NCI-H2196 (cell line): Measurements from ENCODE around the gene AIMP1.

ENCODE experiments used
- DNase-seq: peaks from one replicate; lab custom pipeline; 2025; ENCODE audit not compliant: unreplicated experiment; lab: John Stamatoyannopoulos, UW

Gene AIMP1

DNA sequence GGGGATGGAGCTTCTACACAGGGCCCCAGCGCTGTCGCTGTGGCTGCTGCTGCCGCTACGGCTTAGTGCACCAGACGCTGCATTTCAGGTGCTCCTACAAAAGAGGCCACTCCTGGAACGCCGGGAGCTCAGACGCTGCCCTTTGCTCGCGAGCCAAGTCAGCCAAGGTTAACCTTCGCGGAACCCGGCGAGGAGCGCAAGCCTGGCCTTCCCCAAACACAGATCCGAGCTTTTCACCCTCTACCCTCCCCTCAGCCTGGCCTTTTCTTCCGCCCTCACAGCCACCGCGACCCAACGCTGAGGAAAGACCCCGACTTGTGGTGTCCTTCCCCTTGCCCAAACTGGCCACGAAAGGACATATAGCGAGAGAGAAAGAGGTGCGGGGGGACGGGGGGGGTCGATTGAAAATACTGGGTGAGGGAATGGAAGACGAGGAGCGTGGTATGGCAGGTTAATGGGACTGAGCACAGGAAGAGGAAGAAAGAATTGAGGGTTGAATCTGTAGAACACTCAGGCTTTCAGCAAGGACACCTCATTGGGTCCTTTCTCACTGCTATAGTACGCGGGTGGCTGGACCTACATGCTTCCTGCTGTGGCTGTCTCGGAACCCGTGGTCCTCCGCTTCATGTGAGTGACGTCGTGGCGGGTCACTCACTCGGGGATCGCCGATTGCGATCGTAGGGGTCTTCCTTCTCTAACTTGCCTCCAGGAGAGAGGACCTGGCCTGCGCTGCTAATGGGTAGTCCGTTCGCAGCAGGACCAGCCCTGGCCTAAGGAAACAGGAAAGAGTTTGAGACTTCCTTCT is at the start of gene AIMP1, which contains the start of gene TBCK:
Gene AIMP1, plus strand, starts transcription at position 583 of the 805 bp plus-strand sequence. CDS start 8,460 bp downstream, outside the sequence.
Gene TBCK, minus strand, starts transcription at position 242 of the 805 bp plus-strand sequence. CDS start 7,249 bp downstream, outside the sequence.
- DNase-seq: peak; percentile 71

DNA sequence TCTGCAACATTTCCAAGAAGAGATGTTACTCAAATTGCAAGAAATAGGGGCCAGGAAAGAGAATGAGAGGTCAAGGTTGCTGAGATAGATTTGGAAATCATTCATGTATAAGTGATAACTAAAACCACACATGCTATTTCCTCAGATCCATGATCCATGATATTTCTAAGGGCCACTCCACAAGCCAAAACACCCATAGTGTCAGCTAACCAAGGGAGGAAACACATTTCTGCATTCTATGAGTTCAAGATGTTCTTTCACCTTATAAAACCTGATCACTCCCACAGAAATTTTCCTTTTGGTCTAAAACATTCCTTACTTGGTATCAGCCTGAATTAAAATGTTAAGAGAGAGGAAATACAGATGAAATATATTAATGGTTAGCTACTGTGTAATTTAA is 47.6 kb upstream of the AIMP1 start:
- no peak for DNase-seq

DNA sequence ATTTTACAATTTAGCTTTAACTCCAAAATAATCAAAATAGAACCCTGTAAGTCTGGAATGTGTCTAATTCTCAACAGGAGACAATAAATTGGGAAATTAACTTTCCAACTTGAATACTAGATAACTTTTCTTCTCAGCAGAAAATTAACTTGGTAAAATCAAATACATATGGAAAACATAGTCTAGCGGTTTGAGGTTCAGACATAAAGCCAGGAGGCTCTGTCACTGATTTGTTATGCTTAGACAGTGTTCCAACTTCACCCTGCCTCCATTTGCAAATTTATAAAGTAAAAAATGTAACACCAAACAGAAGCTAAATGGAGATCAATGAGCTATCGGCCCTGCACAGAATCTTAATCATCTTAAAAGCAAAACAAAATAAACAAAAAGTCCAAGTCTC is 46.6 kb upstream of the AIMP1 start:
- DNase-seq: no peak

DNA sequence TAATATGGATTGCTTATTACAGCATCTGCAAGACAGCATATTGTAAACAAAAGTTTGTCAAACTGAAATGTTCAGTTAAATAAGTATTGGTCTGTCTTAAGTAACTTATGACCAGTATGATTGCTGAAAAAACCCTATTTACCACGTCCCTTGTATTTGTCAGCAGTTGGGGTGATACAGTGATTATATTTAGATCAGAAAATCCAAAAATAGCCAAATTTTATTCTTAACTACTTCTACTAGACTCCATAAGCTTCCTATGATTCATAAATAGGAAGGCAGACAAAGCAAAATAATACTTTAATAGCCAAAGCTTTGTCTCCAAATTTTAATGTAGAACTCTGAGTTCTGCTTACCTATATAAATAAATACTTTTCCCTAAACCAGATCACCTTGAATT is 45.6 kb upstream of the AIMP1 start:
- no peak for DNase-seq

GRCh38 chr4:106273831-106274230 is 42.5 kb upstream of the AIMP1 start:
- DNase-seq: no peak

GRCh38 chr4:106277140-106277675 is 39.1 kb upstream of the AIMP1 start:
- no peak for DNase-seq

DNA sequence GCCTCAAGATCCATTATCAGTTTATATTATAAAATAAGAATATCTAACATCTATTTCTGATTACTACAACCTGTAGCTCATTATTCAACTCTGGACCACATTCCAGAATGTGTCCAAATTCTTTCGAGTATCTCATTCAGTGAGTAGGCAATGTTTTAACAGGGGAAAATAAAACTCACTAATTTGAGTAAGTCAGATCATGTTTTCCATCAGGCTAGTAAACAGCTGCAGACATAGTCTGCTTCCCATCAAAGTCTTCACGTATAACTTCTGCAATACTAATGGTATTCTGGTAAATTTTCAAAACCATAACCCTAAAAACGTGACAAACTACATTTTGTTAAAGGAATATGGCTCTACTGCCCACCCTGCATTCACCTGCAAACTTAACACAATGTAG is 32.1 kb upstream of the AIMP1 start:
- DNase-seq: no peak

DNA sequence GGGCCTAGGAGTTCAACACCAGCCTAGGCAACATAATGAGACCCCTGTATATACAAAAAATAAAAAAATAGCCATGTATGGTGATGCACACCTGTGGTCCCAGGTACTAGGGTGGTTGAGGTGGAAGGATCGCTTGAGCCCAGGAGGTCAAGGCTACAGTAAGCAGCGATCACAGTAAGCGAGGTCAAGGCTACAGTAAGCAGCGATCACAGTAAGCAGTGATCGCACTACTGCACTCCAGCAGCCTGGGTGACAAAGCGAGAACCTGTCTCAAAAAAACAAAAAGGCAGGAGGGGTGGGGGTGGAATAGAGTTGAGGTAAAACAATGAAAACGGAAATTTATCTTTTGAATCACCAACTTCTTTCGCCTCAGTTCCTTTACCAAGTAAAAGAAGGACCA is 29.7 kb upstream of the AIMP1 start:
- DNase-seq: no peak

- peak; percentile 6 for DNase-seq
Measured at GRCh38 chr4:106287353-106287969, 28.9 kb upstream of the AIMP1 start.

DNA sequence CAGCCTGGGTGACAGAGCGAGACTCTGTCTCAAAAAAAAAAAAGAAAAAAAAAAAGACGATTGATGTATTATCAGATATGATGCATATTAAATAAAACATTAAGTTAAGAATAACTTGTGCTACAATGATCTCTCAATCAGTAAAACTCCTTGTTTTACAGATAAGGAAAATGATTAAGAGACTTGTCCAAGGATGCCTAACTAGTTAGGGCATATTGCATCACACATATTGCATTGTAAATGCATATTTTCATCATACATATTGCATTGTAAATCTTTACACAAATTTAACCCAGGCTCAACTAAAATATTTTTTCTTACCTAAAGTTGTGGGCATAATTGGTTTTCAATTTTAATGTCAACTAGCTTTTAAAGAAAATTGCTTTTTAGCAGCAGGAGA is 26.6 kb upstream of the AIMP1 start:
- DNase-seq: no peak

DNA sequence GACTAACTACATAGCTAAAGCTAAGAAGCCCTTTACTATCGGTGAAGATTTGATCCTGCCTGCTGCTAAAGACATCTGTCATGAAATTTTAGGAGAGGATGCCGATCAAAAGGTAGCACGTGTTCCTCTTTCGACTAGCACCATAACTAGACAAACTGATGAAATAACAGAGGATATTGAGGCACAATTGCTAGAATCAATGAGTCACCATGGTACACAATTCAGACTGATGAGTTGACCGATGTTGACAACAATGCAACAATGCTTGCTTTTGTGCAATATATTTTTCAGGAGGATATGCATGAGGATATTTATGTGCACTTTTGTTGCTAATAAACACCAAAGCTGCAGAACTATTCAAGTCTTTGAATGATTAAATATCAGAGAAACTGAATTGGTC is 24.7 kb upstream of the AIMP1 start:
- DNase-seq: no peak

GRCh38 chr4:106294062-106294461 is 22.3 kb upstream of the AIMP1 start:
- DNase-seq: no peak

DNA sequence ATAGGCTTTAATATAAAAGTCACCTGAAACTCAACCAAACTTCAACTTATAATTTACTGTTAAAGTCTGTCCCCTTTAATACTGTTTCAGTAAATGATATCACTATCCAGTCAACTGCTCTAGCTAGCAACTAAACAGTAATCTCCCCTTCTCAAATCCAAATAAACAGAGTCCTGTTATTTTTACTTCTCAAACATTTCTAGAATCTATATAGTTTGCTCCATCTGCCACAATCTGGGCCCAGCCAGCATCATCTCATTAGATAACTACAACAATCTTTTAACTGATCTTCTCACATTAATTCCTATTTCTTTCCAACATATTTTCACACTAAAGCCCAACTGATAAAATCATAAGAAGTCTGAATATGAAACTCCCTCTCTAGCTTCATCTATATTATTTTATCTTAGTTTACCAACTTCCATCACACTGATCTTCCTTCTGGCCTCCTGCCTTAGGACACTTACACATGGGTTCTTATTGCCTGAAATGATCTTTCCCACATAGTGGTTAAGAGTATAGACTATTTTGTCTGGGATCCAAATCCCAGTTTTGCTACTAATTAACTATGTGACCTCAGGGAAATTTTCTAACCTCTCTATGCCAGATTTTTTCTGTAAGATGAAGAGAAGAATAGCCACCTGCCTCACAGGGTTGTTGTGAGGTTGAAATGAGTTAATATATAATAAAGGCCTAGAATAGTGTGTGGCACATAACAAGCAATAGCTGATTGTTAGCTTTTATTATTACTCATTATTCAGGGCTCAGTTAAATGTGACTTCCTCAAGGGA is 18.9 kb upstream of the AIMP1 start:
- no peak for DNase-seq

DNA sequence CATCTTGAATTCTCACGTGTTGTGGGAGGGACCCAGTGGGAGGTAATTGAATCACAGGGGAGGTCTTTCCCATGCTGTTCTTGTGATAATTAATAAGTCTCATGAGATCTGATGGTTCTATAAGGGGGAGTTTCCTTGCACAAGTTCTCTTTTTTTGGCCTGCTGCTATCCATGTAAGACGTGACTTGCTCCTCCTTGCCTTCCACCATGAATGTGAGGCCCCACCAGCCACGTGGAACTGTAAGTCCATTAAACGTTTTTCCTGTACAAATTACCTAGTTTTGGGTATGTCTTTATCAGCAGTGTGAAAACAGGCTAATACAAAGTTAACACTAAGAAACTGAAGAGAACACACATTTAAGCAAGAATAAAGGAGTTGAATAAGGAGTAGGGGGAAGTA is 16.4 kb upstream of the AIMP1 start:
- no peak for DNase-seq

DNA sequence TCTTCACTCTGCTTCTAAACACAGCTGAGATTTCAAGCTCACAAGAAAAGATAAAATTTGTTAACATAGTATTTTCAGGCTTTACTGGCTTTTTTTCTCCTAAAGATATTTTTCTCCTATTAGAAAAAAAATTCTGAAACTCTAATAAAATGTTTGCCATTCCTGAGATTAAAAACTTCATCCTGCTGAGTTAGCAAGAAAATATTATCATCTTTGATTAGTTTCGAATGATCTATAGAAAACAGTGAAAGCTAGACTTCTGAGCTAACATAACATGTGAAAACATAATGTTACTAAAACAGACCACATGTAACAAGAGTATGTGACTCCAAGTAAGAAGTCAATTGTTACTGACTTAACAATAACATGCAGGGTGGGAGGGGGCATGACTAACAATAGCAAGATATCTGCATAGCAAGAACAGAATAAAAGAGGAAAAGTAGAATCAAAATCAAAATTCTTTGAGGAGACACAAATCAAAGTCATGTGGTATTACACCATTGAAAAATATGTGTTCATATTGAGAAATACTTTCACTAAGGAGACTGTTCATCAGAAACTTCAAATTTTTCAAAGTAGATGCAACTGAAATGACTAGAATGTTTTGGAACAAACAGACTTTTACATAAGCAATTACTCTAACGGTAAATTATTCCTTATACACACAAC is 14.8 kb upstream of the AIMP1 start:
- DNase-seq: no peak

GRCh38 chr4:106302062-106302438 is 14.3 kb upstream of the AIMP1 start:
- DNase-seq: no peak

DNA sequence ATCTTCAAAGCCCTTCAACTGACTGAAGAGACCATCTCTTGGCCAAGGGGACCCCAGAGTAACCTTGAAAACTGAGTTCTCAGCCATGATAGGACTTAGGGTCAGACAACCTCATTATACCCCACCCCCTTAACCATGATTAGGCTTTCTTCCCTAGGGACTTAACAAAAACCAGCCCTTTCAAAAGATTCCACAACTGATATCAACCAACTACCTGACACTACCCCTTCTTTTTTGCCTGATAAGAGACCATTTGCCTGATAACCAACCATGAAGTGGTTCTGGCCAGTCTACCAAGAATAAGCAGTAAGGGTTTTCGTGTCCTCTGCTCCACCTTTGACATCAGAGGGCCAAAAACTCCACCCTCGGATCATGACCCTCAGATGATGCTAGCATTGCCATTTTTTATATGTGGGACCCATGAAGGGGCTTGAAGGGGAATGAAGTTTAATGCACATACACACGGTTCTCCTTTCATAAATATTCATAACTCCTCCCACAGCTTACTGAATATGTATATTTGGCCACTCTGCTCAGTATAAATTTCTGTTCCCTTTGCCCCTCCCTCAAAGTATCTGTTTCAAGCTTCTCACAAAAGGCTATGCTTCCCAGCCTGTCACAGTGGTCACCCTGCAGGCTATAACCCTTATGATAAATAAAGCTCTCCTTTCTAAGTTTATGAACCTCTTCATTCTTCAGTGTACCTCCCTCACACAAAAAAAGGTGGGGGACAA is 12.6 kb upstream of the AIMP1 start:
- DNase-seq: no peak

DNA sequence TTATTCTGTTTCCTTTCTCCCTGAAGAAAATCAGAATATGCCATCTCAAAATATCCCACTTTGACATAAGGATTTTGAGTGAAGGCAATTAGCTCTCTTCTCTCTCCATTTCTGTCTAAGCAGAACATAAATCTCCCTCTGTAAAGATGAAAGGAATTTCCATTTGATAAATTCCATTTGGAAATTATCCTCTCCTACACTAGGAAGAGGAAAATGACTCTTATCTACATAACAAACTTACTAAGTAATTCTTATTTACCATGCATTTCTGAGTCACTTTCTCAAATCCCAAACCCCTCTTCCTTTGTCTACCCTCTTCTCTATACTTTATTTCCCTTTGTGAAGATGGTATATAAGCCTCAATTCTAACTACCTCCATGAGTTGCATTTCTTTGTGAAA is 11.7 kb upstream of the AIMP1 start:
- DNase-seq: no peak

- no peak for DNase-seq
Measured at GRCh38 chr4:106305435-106306055, 10.8 kb upstream of the AIMP1 start.

GRCh38 chr4:106306561-106306960 is 9.8 kb upstream of the AIMP1 start:
- no peak for DNase-seq
